Prostate gland (tissue), 2 donors: ENCODE data around the gene VOPP1. TPM values are rescaled to one million over a fixed set of nuclear protein-coding genes. Genes with fewer than 3 reads are reported as not detected.

Source experiments
- DNase-seq: peaks from one replicate; pipeline ENCODE4 v3.0.0-alpha.2; 2019; ENCODE audit warnings: low spot score
- H3K27ac ChIP-seq, 2 donors: fragments of 200-600 bp; sonication (generic); 2 replicates each; pipeline ENCODE4 v1.5.1; 2017 to 2019
- H3K27me3 ChIP-seq: fragments of 200-600 bp; sonication (generic); replicated peaks from 2 replicates; pipeline ENCODE4 v1.5.1; 2019; ENCODE audit not compliant: insufficient read depth
- H3K36me3 ChIP-seq, 2 donors: fragments of 200-600 bp; sonication (generic); 1 replicate in 1 of 2; 2 replicates in 1 of 2; pipeline versions ENCODE4 v1.5.1 to v1.8.1; 2017 to 2019
- H3K4me1 ChIP-seq: fragments of 200-600 bp; sonication (generic); replicated peaks from 2 replicates; pipeline ENCODE4 v1.5.1; 2019
- H3K4me3 ChIP-seq, 2 donors: fragments of 200-600 bp; sonication (generic); 2 replicates each; pipeline ENCODE4 v1.5.1; 2017 to 2019
- H3K9me3 ChIP-seq: fragments of 200-600 bp; sonication (generic); 2 replicates; pipeline ENCODE4 v1.5.1; 2017
- POLR2A ChIP-seq: fragments of 450-650 bp; IDR thresholded peaks from one replicate; pipeline ENCODE4 v1.6.1; 2016; ENCODE audit warnings: antibody characterized with exemption, mild to moderate bottlenecking
- POLR2AphosphoS5 ChIP-seq: sonication (generic); formaldehyde crosslinking; IDR thresholded peaks from one replicate; pipeline ENCODE4 v1.6.1; 2017; ENCODE audit warnings: antibody characterized with exemption
- WGBS: methylation state at CpG from one replicate; pipeline ENCODE4 v1.1.5; 2018; 5-methylcytosine and 5-hydroxymethylcytosine counted together
- intact Hi-C: fragments of 100-400 bp; cut with DNase I; formaldehyde crosslinking; loops from one replicate; pipeline ENCODE4 v1.14.2; 2022
- total RNA-seq, 2 donors: library from RNA; depleted of rRNA; stranded (reverse); fragments of >200 nt; gene quantifications; one replicate each; pipeline ENCODE4 v1.1.0, GENCODE V29; 2016
- TF ChIP-seq, protein P1 (sequence below), 4 experiments: fragments of 200-600 bp in 2 of 4; fragments of 450-650 bp in 2 of 4; sonication (generic) in 2 of 4; IDR thresholded peaks; 1 replicate in 3 of 4; 2 replicates in 1 of 4; pipeline ENCODE4 v1.5.1; 2016 to 2019; ENCODE audit warnings: antibody characterized with exemption in 4 of 4, mild to moderate bottlenecking in 2 of 4, moderate library complexity in 2 of 4

The VOPP1 gene
- total RNA-seq, 2 donors from 2014 or later: 29.4 to 46.6 TPM

GRCh38 chr7:55486192-55486590 lies 86.1 kb downstream of the VOPP1 start:
- Histone ChIP-seq H3K27me3 (no peaks in the 10 kb centered on the region), H3K4me1 (no peaks in the 10 kb centered on the region), H3K4me3 (no peak overlapping the region), H3K9me3 (no peaks in the 10 kb centered on the region), H3K36me3 (no peaks in the 10 kb centered on the region), H3K27ac (no peak overlapping the region)
- TF ChIP-seq POLR2A: no peak
- no peak for TF ChIP-seq POLR2AphosphoS5
- TF ChIP-seq, protein P1, sequence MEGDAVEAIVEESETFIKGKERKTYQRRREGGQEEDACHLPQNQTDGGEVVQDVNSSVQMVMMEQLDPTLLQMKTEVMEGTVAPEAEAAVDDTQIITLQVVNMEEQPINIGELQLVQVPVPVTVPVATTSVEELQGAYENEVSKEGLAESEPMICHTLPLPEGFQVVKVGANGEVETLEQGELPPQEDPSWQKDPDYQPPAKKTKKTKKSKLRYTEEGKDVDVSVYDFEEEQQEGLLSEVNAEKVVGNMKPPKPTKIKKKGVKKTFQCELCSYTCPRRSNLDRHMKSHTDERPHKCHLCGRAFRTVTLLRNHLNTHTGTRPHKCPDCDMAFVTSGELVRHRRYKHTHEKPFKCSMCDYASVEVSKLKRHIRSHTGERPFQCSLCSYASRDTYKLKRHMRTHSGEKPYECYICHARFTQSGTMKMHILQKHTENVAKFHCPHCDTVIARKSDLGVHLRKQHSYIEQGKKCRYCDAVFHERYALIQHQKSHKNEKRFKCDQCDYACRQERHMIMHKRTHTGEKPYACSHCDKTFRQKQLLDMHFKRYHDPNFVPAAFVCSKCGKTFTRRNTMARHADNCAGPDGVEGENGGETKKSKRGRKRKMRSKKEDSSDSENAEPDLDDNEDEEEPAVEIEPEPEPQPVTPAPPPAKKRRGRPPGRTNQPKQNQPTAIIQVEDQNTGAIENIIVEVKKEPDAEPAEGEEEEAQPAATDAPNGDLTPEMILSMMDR (IDR thresholded peaks at IDR 0.05): no peak
- no peak for DNase-seq
- intact Hi-C loops: no loop called here
- WGBS: 68% methylated on average over 5 of the region's 5 CpGs

DNA sequence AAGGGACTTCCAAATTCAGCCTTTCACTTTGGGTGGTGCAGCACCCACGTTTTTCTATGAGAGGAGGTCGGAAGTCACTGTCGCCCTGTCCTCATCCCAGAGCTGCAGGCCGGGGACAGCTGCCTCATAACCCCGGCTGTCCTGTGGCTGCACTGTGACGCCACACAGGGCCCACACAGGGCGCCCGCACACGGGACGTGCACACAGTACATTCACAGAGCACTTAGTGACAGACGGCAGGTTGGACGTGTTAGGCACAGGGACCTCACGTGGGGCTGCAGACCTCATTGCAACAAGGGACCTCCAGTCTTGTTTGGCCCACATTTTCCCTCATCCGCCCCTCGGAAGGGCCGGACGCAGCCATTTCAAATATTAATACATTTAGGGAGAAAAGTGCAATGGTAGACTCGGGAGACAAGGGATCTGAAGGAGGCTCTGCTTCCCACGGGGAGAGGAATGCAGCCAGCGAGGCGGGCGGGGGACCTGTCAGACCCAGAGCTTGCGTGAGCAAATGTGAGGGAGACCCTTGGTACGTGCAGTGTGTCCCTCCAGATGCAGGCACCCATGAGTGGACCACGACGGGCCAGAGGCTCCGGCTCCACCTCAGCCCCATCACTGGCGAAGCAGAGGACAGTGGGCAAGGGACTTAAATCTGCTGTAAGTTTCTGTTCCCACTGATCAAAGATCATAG lies 86.7 kb downstream of the VOPP1 start:
- Histone ChIP-seq H3K27me3 (no peaks in the 10 kb centered on the region), H3K27ac (no peak overlapping the region), H3K4me1 (no peaks in the 10 kb centered on the region), H3K9me3 (no peaks in the 10 kb centered on the region), H3K36me3 (no peaks in the 10 kb centered on the region), H3K4me3 (no peak overlapping the region)
- DNase-seq: no peak
- no peak for TF ChIP-seq POLR2AphosphoS5
- TF ChIP-seq POLR2A: no peak
- TF ChIP-seq, protein P1 (IDR thresholded peaks at IDR 0.05): no peak
- intact Hi-C loops: no loop called here
- WGBS: 80% methylated on average over 27 of the region's 28 CpGs

- no peak overlapping the region for H3K4me3 ChIP-seq
- no peak for DNase-seq
- WGBS: 86% methylated on average over 6 of the region's 6 CpGs
- no peaks in the 10 kb centered on the region for H3K36me3 ChIP-seq
- intact Hi-C loops: no loop called here
- no peaks in the 10 kb centered on the region for H3K9me3 ChIP-seq
- H3K4me1 ChIP-seq: no peaks in the 10 kb centered on the region
- H3K27ac ChIP-seq: no peak overlapping the region
- H3K27me3 ChIP-seq: no peaks in the 10 kb centered on the region
- TF ChIP-seq, protein P1 (IDR thresholded peaks at IDR 0.05): no peak
- no peak for TF ChIP-seq POLR2A
- no peak for TF ChIP-seq POLR2AphosphoS5
Measured at GRCh38 chr7:55484834-55485233, 87.5 kb downstream of the VOPP1 start.

DNA sequence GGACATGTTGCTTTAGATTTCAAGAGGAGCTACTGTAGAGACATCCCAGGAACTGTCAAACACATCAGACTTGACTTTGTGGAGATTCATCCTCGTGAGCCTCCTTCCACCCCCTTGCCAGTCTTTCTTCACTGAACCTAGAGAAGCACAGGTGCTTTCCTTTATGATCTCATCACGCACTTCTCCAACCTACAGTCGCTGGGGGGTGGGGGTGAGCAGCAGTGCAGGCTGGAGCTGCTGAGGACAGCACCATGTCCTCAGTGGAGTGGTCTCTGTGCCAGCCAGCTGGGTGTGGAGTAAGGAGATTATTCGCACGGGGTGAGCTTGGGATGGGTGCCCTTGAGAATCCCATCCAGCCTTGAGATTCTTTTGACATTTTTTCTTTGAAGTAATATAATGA lies 88.1 kb downstream of the VOPP1 start:
- Histone ChIP-seq H3K27me3 (no peaks in the 10 kb centered on the region), H3K4me1 (no peaks in the 10 kb centered on the region), H3K4me3 (no peak overlapping the region), H3K27ac (no peak overlapping the region), H3K36me3 (no peaks in the 10 kb centered on the region), H3K9me3 (no peaks in the 10 kb centered on the region)
- intact Hi-C loops: no loop called here
- TF ChIP-seq, protein P1 (IDR thresholded peaks at IDR 0.05): no peak
- TF ChIP-seq POLR2A (no peak), POLR2AphosphoS5 (no peak)
- WGBS: 87% methylated on average over 5 of the region's 5 CpGs
- no peak for DNase-seq

DNA sequence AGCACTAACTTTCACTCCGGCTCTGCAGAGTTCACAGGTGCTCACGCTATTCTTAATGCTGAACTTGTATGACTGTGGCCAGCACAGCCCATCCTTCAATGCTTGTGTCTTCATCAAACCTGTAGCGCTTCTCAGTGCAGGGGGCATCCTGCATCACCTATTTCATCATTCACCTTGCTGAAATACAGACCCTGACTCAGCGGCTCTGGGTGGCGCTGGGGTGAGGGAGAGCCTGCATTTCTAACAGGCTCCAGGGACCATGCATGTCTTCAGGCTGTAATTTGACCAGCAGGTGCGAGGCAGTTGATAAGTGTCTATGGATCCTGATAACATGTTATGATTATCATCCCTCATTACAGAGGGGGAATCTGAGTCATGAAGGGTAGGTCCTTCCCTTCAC lies 89.3 kb downstream of the VOPP1 start:
- Histone ChIP-seq H3K4me1 (no peaks in the 10 kb centered on the region), H3K36me3 (no peaks in the 10 kb centered on the region), H3K4me3 (no peak overlapping the region), H3K9me3 (no peaks in the 10 kb centered on the region), H3K27me3 (no peaks in the 10 kb centered on the region), H3K27ac (no peak overlapping the region)
- TF ChIP-seq POLR2A (no peak), POLR2AphosphoS5 (no peak)
- TF ChIP-seq, protein P1 (IDR thresholded peaks at IDR 0.05): no peak
- WGBS: 91% methylated on average over 6 of the region's 6 CpGs
- intact Hi-C loops: no loop called here
- no peak for DNase-seq
